Adrenal gland (tissue), 12 donors: ENCODE results near the gene HS3ST2. TPM values are rescaled to one million over a fixed set of nuclear protein-coding genes. Genes with fewer than 3 reads are reported as not detected.

ENCODE experiments used
- DNase-seq, 7 donors: peaks; one replicate each; pipeline ENCODE4 v3.0.0-alpha.2; 2019 to 2020
- H3K27ac ChIP-seq, 5 donors: fragments of 200-600 bp; sonication (generic) in 4 of 5; 1 replicate in 3 of 5; 2 replicates in 2 of 5; pipeline versions ENCODE4 v1.5.1 to v1.8.0; 2016 to 2020; ENCODE audit warnings: mild to moderate bottlenecking in 1 of 5
- H3K27me3 ChIP-seq: fragments of 200-600 bp; 2 replicates; pipeline ENCODE4 v1.8.0; 2021
- H3K36me3 ChIP-seq, 2 donors: fragments of 200-600 bp; replicated peaks in 1 of 2; 1 replicate in 1 of 2; 2 replicates in 1 of 2; pipeline versions ENCODE4 v1.5.1 to v1.8.0; 2018 to 2022
- H3K4me1 ChIP-seq, 2 donors: fragments of 200-600 bp; replicated peaks in 1 of 2; 1 replicate in 1 of 2; 2 replicates in 1 of 2; pipeline versions ENCODE4 v1.5.1 to v1.8.0; 2018 to 2021
- H3K4me3 ChIP-seq, 4 donors: fragments of 200-600 bp; sonication (generic) in 3 of 4; one replicate each; pipeline ENCODE4 v1.5.1; 2016 to 2018
- H3K9me3 ChIP-seq, 3 donors: fragments of 200-600 bp; sonication (generic) in 1 of 3; replicated peaks in 1 of 3; 1 replicate in 2 of 3; 2 replicates in 1 of 3; pipeline versions ENCODE4 v1.5.1 to v1.8.0; 2016 to 2021
- POLR2A ChIP-seq, 2 donors: fragments of 450-650 bp; IDR thresholded peaks; one replicate each; pipeline ENCODE4 v1.6.1; 2017; ENCODE audit warnings: antibody characterized with exemption in 2 of 2, mild to moderate bottlenecking in 2 of 2, moderate library complexity in 1 of 2
- WGBS, 4 donors: extraction: QIAGEN DNeasy Blood & Tissue Kit in 2 of 4; methylation state at CpG; one replicate each; pipeline versions ENCODE4 v1.1.5 to v1.1.7; 2013 to 2017; 5-methylcytosine and 5-hydroxymethylcytosine counted together
- intact Hi-C, 2 donors: fragments of 100-400 bp; cut with DNase I; formaldehyde crosslinking; loops; one replicate each; pipeline versions ENCODE4 v1.14.1 to v1.15.0; 2022 to 2023
- polyA plus RNA-seq, 3 donors: library from polyadenylated mRNA; stranded (reverse); fragments of 200-250 nt in 2 of 3; fragments of 350-450 nt in 1 of 3; fragmentation: Illumina TruSeq in 1 of 3; extraction: RNeasy Lipid Tissue Mini Kit (QIAGEN cat#74804) in 1 of 3; gene quantifications; one replicate each; pipeline ENCODE4 v1.2.3, GENCODE V29; 2013 to 2014
- total RNA-seq, 9 donors: library from RNA; depleted of rRNA in 4 of 9; stranded (reverse); fragments of >200 nt in 4 of 9; fragments of 120-200 nt in 1 of 9; fragmentation: NEBNext Ultra II Directional in 1 of 9; extraction: Animal tissue kit (Norgen Biotek cat#: 25700) in 1 of 9; gene quantifications; one replicate each; pipeline versions ENCODE4 v1.1.0 to v1.2.4, GENCODE V29; 2013 to 2023
- TF ChIP-seq, protein P1 (sequence below), 6 experiments: fragments of 450-650 bp in 4 of 6; fragments of 200-600 bp in 2 of 6; sonication (generic) in 1 of 6; IDR thresholded peaks; 1 replicate in 5 of 6; 2 replicates in 1 of 6; pipeline versions ENCODE4 v1.5.1 to v1.8.0; 2016 to 2021; ENCODE audit warnings: antibody characterized with exemption in 6 of 6, mild to moderate bottlenecking in 2 of 6, moderate library complexity in 1 of 6
- donor health status: healthy with polysubstance abuse.
- donor health status: Bipolar disorder and iron deficiency.
- donor health status: DM: yes; HTN: yes; CAD: no.
- donor health status: DM: no; HTN: no; CAD: no.
- donor health status: DM: no; HTN: no; CAD: no.
- donor health status: DM: yes; HTN: yes; CAD: no.

HS3ST2 gene
- total and polyA plus RNA-seq, 12 donors: 0.06 to 11.5 (median 2.6) TPM

DNA sequence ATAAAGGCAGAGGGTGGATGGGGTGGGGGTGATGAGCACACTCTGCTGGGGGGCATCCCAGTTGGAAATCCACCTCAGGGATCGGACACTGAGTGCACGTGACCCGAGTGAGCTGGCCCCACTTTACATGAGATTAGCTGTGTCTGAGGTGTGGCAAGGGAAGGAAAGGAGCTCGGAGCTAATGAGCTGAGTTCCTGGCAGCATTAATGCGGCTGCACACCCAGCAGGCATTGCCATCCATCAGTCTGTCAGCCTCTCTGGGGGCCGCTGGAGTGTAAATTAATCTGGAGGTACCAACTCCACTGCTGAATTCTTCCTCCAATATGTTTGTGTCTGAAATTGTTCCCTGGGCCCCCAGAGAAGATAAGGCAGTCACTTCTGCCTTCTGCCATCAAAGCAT is 65.5 kb downstream of the HS3ST2 start:
- Histone ChIP-seq H3K4me1 (no peaks in the 10 kb centered on the region), H3K27me3 (no peaks in the 10 kb centered on the region), H3K9me3 (no peaks in the 10 kb centered on the region), H3K4me3 (no peak overlapping the region), H3K27ac (no peak overlapping the region), H3K36me3 (no peaks in the 10 kb centered on the region)
- DNase-seq: no peak
- TF ChIP-seq, protein P1, sequence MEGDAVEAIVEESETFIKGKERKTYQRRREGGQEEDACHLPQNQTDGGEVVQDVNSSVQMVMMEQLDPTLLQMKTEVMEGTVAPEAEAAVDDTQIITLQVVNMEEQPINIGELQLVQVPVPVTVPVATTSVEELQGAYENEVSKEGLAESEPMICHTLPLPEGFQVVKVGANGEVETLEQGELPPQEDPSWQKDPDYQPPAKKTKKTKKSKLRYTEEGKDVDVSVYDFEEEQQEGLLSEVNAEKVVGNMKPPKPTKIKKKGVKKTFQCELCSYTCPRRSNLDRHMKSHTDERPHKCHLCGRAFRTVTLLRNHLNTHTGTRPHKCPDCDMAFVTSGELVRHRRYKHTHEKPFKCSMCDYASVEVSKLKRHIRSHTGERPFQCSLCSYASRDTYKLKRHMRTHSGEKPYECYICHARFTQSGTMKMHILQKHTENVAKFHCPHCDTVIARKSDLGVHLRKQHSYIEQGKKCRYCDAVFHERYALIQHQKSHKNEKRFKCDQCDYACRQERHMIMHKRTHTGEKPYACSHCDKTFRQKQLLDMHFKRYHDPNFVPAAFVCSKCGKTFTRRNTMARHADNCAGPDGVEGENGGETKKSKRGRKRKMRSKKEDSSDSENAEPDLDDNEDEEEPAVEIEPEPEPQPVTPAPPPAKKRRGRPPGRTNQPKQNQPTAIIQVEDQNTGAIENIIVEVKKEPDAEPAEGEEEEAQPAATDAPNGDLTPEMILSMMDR (IDR thresholded peaks at IDR 0.05): no peak
- TF ChIP-seq POLR2A (IDR thresholded peaks at IDR 0.05): no peak
- 17 to 52% (median 32%) methylated on average over 6 of the region's 6 CpGs for WGBS, 4 donors
- intact Hi-C loops: no loop called here

DNA sequence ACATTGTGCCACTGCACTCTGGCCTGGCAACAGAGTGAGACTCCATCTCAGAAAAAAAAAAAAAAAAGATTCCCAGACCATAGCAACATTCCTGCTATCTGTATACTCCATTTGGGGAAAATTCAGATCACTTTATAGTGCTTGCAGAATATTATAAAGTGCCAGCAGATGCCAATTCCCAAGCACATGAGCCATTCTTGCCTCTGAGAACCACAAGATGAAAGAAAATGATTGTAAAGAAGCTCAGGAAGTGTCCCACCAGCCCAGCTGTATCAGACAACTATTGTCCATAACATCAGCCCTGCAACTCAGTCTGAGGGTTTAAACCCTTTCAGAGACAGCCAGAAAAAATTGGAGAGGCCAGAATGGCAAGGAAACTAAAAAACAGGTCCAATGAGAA is 69.0 kb downstream of the HS3ST2 start:
- Histone ChIP-seq H3K4me3 (no peak overlapping the region), H3K4me1 (no peaks in the 10 kb centered on the region), H3K9me3 (no peaks in the 10 kb centered on the region), H3K27ac (no peak overlapping the region), H3K36me3 (no peaks in the 10 kb centered on the region), H3K27me3 (no peaks in the 10 kb centered on the region)
- no peak for TF ChIP-seq POLR2A (IDR thresholded peaks at IDR 0.05)
- TF ChIP-seq, protein P1 (IDR thresholded peaks at IDR 0.05): no peak
- DNase-seq: no peak
- intact Hi-C loops: no loop called here

DNA sequence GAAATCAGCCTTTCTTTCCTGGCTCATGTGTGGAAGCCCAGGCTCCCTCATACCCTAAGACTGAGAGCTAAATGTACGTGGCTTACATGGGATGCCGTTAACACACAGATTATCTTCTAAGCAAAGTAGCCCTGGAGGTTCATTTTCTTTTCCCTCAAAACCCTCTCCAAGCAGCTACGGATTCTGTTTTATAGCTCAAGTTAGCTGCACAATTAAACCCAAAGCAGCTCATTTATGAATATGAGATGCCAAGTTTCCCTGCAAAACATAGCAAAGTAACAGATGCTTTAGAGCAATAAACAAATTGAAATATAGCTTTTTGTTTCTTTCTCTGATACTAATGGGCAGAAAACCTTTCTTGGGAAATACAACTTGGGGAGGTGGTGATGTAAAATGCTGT is 72.0 kb downstream of the HS3ST2 start:
- H3K4me3 ChIP-seq: no peak overlapping the region
- H3K4me1 ChIP-seq: no peaks in the 10 kb centered on the region
- H3K27ac ChIP-seq: no peak overlapping the region
- no peak for TF ChIP-seq POLR2A (IDR thresholded peaks at IDR 0.05)
- TF ChIP-seq, protein P1 (IDR thresholded peaks at IDR 0.05): no peak
- H3K27me3 ChIP-seq: no peaks in the 10 kb centered on the region
- no peaks in the 10 kb centered on the region for H3K36me3 ChIP-seq
- intact Hi-C loops: no loop called here
- H3K9me3 ChIP-seq: no peaks in the 10 kb centered on the region
- 76 to 81% (median 79%) methylated on average over 3 of the region's 3 CpGs for WGBS, 4 donors
- DNase-seq: no peak

DNA sequence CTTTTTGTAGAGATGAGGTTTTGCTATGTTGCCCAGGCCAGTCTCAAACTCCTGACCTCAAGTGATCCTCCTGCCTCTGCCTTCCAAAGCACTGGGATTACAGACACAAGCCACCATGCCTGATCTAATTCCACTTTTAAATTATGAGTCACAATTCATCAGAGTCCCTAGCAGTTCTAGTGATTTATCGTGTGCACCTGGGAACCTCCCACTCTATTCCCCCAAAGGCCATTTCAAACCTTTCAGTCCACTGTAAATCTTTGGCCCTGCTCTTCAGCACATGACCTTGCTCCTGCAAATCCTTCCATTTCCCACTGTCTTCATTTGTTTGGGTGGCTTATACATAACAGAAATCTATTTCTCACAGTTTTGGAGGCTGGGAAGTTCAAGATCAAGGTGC is 73.0 kb downstream of the HS3ST2 start:
- no peaks in the 10 kb centered on the region for H3K27me3 ChIP-seq
- DNase-seq: no peak
- H3K27ac ChIP-seq: no peak overlapping the region
- no peaks in the 10 kb centered on the region for H3K9me3 ChIP-seq
- no peak overlapping the region for H3K4me3 ChIP-seq
- 29 to 43% (median 40%) methylated on average over 1 of the region's 1 CpG for WGBS, 4 donors
- H3K36me3 ChIP-seq: no peaks in the 10 kb centered on the region
- H3K4me1 ChIP-seq: no peaks in the 10 kb centered on the region
- no peak for TF ChIP-seq POLR2A (IDR thresholded peaks at IDR 0.05)
- TF ChIP-seq, protein P1 (IDR thresholded peaks at IDR 0.05): no peak
- intact Hi-C loops: no loop called here
